IMR-90 (cell line): Measurements from ENCODE around the gene EBLN1. TPM values are rescaled to one million over a fixed set of nuclear protein-coding genes. Genes with fewer than 3 reads are reported as not detected.

Experiments used
- ATAC-seq: fragments of 200-7000 bp; cut with Tn5 transposase; 2 replicates; pipeline ENCODE4 v1.9.1; 2020; ENCODE audit warnings: low read depth, mild to moderate bottlenecking, moderate library complexity
- BruUV-seq: library from RNA; stranded (reverse); fragments of 400-500 nt; replicated peaks from 2 replicates; lab custom pipeline; 2021; lab: Mats Ljungman, UMichigan
- CTCF ChIA-PET: fragments of 300-600 bp; formaldehyde crosslinking; extraction: SDS; loops from one replicate; lab custom pipeline; 2021; ENCODE audit warnings: antibody characterized with exemption; lab: Yijun Ruan, JAX
- POLR2A ChIA-PET: fragments of 300-600 bp; sonication (Branson Sonifier 250); formaldehyde crosslinking; loops from one replicate; lab custom pipeline; 2022; ENCODE audit warnings: antibody characterized with exemption; ENCODE audit not compliant: unreplicated experiment; lab: Charles Lee
- DNase-seq: peaks from one replicate; pipeline ENCODE4 v3.0.0; 2013
- H2AFZ ChIP-seq: replicated peaks from 2 replicates; pipeline ENCODE3; 2013; ENCODE audit warnings: low read length, mild to moderate bottlenecking; ENCODE audit not compliant: poor library complexity
- H2AK5ac ChIP-seq: 2 replicates; pipeline ENCODE4 v1.6.1; 2013; ENCODE audit warnings: low read depth, low read length, inconsistent platforms
- H2AK9ac ChIP-seq: replicated peaks from 2 replicates; pipeline ENCODE3; 2013; ENCODE audit warnings: mild to moderate bottlenecking, low read depth, low read length, moderate library complexity; ENCODE audit not compliant: poor library complexity
- H2BK120ac ChIP-seq: 2 replicates; pipeline ENCODE4 v1.6.1; 2013; ENCODE audit warnings: low read depth, low read length, inconsistent platforms
- H2BK15ac ChIP-seq: 3 replicates; pipeline ENCODE4 v1.6.1; 2013; ENCODE audit warnings: low read depth, low read length, inconsistent platforms
- H2BK20ac ChIP-seq: 2 replicates; pipeline ENCODE4 v1.6.1; 2013; ENCODE audit warnings: low read depth, mild to moderate bottlenecking, inconsistent platforms, low read length, moderate library complexity
- H2BK5ac ChIP-seq: 2 replicates; pipeline ENCODE4 v1.6.1; 2013; ENCODE audit warnings: mild to moderate bottlenecking, low read depth, low read length, inconsistent platforms; ENCODE audit not compliant: poor library complexity, severe bottlenecking
- H3K14ac ChIP-seq: replicated peaks from 2 replicates; pipeline ENCODE4 v1.6.1; 2013; ENCODE audit warnings: low read depth, low read length, inconsistent platforms
- H3K18ac ChIP-seq: 2 replicates; pipeline ENCODE4 v1.6.1; 2013; ENCODE audit warnings: low read depth, low read length, control low read depth
- H3K23ac ChIP-seq: 2 replicates; pipeline ENCODE4 v1.6.1; 2013; ENCODE audit warnings: low read depth, low read length, inconsistent platforms
- H3K27ac ChIP-seq: 2 replicates; pipeline ENCODE4 v1.5.1; 2013; ENCODE audit warnings: mild to moderate bottlenecking, control low read depth, low read length; ENCODE audit not compliant: insufficient read depth
- H3K27me3 ChIP-seq: 2 replicates; pipeline ENCODE4 v1.6.1; 2013; ENCODE audit warnings: low read length; ENCODE audit not compliant: control insufficient read depth, insufficient read depth
- H3K36me3 ChIP-seq: 2 replicates; pipeline ENCODE4 v1.6.1; 2013; ENCODE audit warnings: low read length, mixed read lengths; ENCODE audit not compliant: control insufficient read depth, insufficient read depth
- H3K4ac ChIP-seq: 2 replicates; pipeline ENCODE4 v1.6.1; 2013; ENCODE audit warnings: low read depth, low read length, inconsistent platforms
- H3K4me1 ChIP-seq: 2 replicates; pipeline ENCODE4 v1.6.1; 2013; ENCODE audit warnings: low read length, mixed read lengths; ENCODE audit not compliant: control insufficient read depth, insufficient read depth
- H3K4me2 ChIP-seq: 2 replicates; pipeline ENCODE4 v1.6.1; 2013; ENCODE audit warnings: low read depth, mild to moderate bottlenecking, control low read depth, low read length, moderate library complexity
- H3K4me3 ChIP-seq: 2 replicates; pipeline ENCODE4 v1.5.1; 2013; ENCODE audit warnings: low read depth, mild to moderate bottlenecking, control low read depth, low read length, moderate library complexity; ENCODE audit not compliant: insufficient read depth
- H3K56ac ChIP-seq: 2 replicates; pipeline ENCODE4 v1.6.1; 2013; ENCODE audit warnings: low read length, inconsistent platforms; ENCODE audit not compliant: insufficient read depth; ENCODE audit errors: extremely low read depth
- H3K79me1 ChIP-seq, 2 experiments: 2 replicates each; pipeline ENCODE4 v1.6.1; 2013; ENCODE audit warnings: low read length in 2 of 2, inconsistent platforms in 1 of 2, low read depth in 1 of 2
- H3K9ac ChIP-seq: 2 replicates; pipeline ENCODE4 v1.6.1; 2013; ENCODE audit warnings: low read depth, low read length, control low read depth
- H3K9me1 ChIP-seq: 2 replicates; pipeline ENCODE4 v1.6.1; 2013; ENCODE audit warnings: low read length, inconsistent platforms; ENCODE audit not compliant: insufficient read depth
- H3K9me3 ChIP-seq: 2 replicates; pipeline ENCODE4 v1.6.1; 2013; ENCODE audit warnings: low read length; ENCODE audit not compliant: control insufficient read depth, insufficient read depth
- H4K20me1 ChIP-seq: 2 replicates; pipeline ENCODE4 v1.6.1; 2013; ENCODE audit warnings: low read length, inconsistent platforms; ENCODE audit not compliant: insufficient read depth
- H4K5ac ChIP-seq: 2 replicates; pipeline ENCODE4 v1.6.1; 2013; ENCODE audit warnings: mild to moderate bottlenecking, low read depth, low read length, control low read depth
- H4K8ac ChIP-seq, 2 experiments: 2 replicates each; pipeline ENCODE4 v1.6.1; 2013; ENCODE audit warnings: low read depth in 2 of 2, low read length in 2 of 2, control low read depth in 1 of 2, inconsistent platforms in 1 of 2
- H4K91ac ChIP-seq: 2 replicates; pipeline ENCODE4 v1.6.1; 2013; ENCODE audit warnings: low read depth, low read length, inconsistent platforms; ENCODE audit not compliant: insufficient read depth
- BHLHE40 ChIP-seq: fragments of 150-350 bp; IDR thresholded peaks from 2 replicates; pipeline ENCODE4 v1.6.1; 2016; ENCODE audit warnings: mild to moderate bottlenecking, low read depth, low read length
- CEBPB ChIP-seq: IDR thresholded peaks from 2 replicates; pipeline ENCODE4 v1.6.1; 2012; ENCODE audit warnings: low read depth, low read length, improper control_type of control experiment
- CHD1 ChIP-seq: IDR thresholded peaks from 2 replicates; pipeline ENCODE4 v1.6.1; 2012; ENCODE audit warnings: low read depth, low read length, improper control_type of control experiment
- CTCF ChIP-seq: conservative IDR thresholded peaks from 2 replicates; pipeline ENCODE4 v1.5.1; 2012; ENCODE audit warnings: mild to moderate bottlenecking, low read depth, low read length, improper control_type of control experiment
- FOS ChIP-seq: fragments of 150-350 bp; IDR thresholded peaks from 2 replicates; pipeline ENCODE4 v1.6.1; 2016; ENCODE audit warnings: low read depth, low read length
- MAFK ChIP-seq: IDR thresholded peaks from 2 replicates; pipeline ENCODE4 v1.6.1; 2012; ENCODE audit warnings: low read depth, low read length, improper control_type of control experiment
- MXI1 ChIP-seq: IDR thresholded peaks from 2 replicates; pipeline ENCODE4 v1.6.1; 2012; ENCODE audit warnings: low read depth, mild to moderate bottlenecking, low read length, moderate library complexity, borderline replicate concordance
- POLR2A ChIP-seq: IDR thresholded peaks from 2 replicates; pipeline ENCODE4 v1.6.1; 2012; ENCODE audit warnings: mild to moderate bottlenecking, low read depth, low read length
- RAD21 ChIP-seq: IDR thresholded peaks from 2 replicates; pipeline ENCODE4 v1.6.1; 2012; ENCODE audit warnings: low read length, improper control_type of control experiment
- RCOR1 ChIP-seq: IDR thresholded peaks from 2 replicates; pipeline ENCODE4 v1.6.1; 2012; ENCODE audit warnings: mild to moderate bottlenecking, low read length, improper control_type of control experiment; ENCODE audit not compliant: insufficient replicate concordance
- RFX5 ChIP-seq: IDR thresholded peaks from 2 replicates; pipeline ENCODE4 v1.8.0; 2012; ENCODE audit warnings: low read depth, mild to moderate bottlenecking, low read length, moderate library complexity
- WGBS, 2 experiments: methylation state at CpG; one replicate each; pipeline versions ENCODE4 v1.1.5 to v1.1.7; 2013; ENCODE audit warnings: missing lambda C conversion rate in 2 of 2; ENCODE audit not compliant: insufficient read length in 1 of 2; ENCODE audit errors: extremely low coverage in 2 of 2; 5-methylcytosine and 5-hydroxymethylcytosine counted together
- dilution Hi-C: fragments of 300-500 bp; cut with HindIII; formaldehyde crosslinking; loops from one replicate; pipeline ENCODE4 v1.14.3; 2018; ENCODE audit warnings: low sequenced_read_pairs; ENCODE audit not compliant: unreplicated experiment
- in situ Hi-C: fragments of 300-500 bp; cut with MboI; formaldehyde crosslinking; loops from 3 replicates; pipeline ENCODE4 v1.14.3; 2019; ENCODE audit warnings: low sequenced_read_pairs, inconsistent platforms, mixed read lengths
- intact Hi-C: fragments of 100-400 bp; cut with micrococcal nuclease; formaldehyde crosslinking; loops from 2 replicates; pipeline ENCODE4 v1.10.0; 2022
- polyA plus RNA-seq, 3 experiments: library from polyadenylated mRNA; depleted of rRNA; stranded (reverse); fragments of >200 nt; gene quantifications; 2 replicates each; pipeline ENCODE4 v1.2.3, GENCODE V29; 2012; ENCODE audit warnings: low replicate concordance in 1 of 3
- total RNA-seq: library from RNA; depleted of rRNA; stranded (reverse); fragments of >200 nt; gene quantifications from 2 replicates; pipeline ENCODE4 v1.2.3, GENCODE V29; 2012
- TF ChIP-seq, protein P1 (sequence below): fragments of 150-350 bp; IDR thresholded peaks from 2 replicates; pipeline ENCODE4 v1.6.1; 2017; ENCODE audit warnings: mild to moderate bottlenecking, antibody characterized with exemption, low read length, low read depth

Gene EBLN1
- total and polyA plus RNA-seq, 2 of the 4 experiments (the other 2 are of a cell fraction), result not detected

GRCh38 chr10:22258471-22258870, 40.7 kb upstream of the EBLN1 start:
- no peak overlapping the region for H3K27ac ChIP-seq
- no peaks in the 10 kb centered on the region for H3K9me3 ChIP-seq
- no peak for ATAC-seq
- H2BK15ac ChIP-seq, result no peak overlapping the region
- no peak overlapping the region for H3K4ac ChIP-seq
- BruUV-seq, result no TSS peak
- no peak overlapping the region for H2AK9ac ChIP-seq
- POLR2A ChIA-PET, result interaction anchor here (0.6 kb wide), 1 partner anchor 121 kb away, joined by 8 read pairs; no protein-coding TSS in a partner anchor
- H4K8ac ChIP-seq, result no peak overlapping the region
- H2BK120ac ChIP-seq, result no peak overlapping the region
- H3K4me3 ChIP-seq, result no peak overlapping the region
- WGBS, 2 experiments, result 83% methylated on average over 1 of the region's 3 CpGs; no CpG with 5 or more reads in 1 of the 2 experiments
- no peak overlapping the region for H3K23ac ChIP-seq
- H2BK20ac ChIP-seq, result no peak overlapping the region
- H3K4me2 ChIP-seq, result no peak overlapping the region
- CTCF ChIA-PET, result no interaction called here
- in situ Hi-C loops, result no loop called here
- no peaks in the 10 kb centered on the region for H3K4me1 ChIP-seq
- no peak overlapping the region for H2AK5ac ChIP-seq
- H4K5ac ChIP-seq, result no peak overlapping the region
- dilution Hi-C loops, result no loop called here
- no peak for DNase-seq
- H4K20me1 ChIP-seq, result no peaks in the 10 kb centered on the region
- H3K79me1 ChIP-seq, result no peaks in the 10 kb centered on the region
- H2BK5ac ChIP-seq, result no peak overlapping the region
- H3K9ac ChIP-seq, result no peak overlapping the region
- H3K9me1 ChIP-seq, result no peaks in the 10 kb centered on the region
- H3K56ac ChIP-seq, result no peak overlapping the region
- no peaks in the 10 kb centered on the region for H3K36me3 ChIP-seq
- H2AFZ ChIP-seq, result no peak overlapping the region
- TF ChIP-seq FOS (no peak), CTCF (no peak), CEBPB (no peak), RFX5 (no peak), CHD1 (no peak), MXI1 (no peak), RAD21 (no peak), MAFK (no peak), POLR2A (no peak), RCOR1 (no peak), BHLHE40 (no peak)
- TF ChIP-seq, protein P1, sequence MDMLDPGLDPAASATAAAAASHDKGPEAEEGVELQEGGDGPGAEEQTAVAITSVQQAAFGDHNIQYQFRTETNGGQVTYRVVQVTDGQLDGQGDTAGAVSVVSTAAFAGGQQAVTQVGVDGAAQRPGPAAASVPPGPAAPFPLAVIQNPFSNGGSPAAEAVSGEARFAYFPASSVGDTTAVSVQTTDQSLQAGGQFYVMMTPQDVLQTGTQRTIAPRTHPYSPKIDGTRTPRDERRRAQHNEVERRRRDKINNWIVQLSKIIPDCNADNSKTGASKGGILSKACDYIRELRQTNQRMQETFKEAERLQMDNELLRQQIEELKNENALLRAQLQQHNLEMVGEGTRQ, result no peak
- intact Hi-C loops, result no loop called here
- peaks cover 8% of the 10 kb centered on the region for H3K27me3 ChIP-seq
- H3K18ac ChIP-seq, result no peak overlapping the region
- H4K91ac ChIP-seq, result no peak overlapping the region
- no peak overlapping the region for H3K14ac ChIP-seq
